HCT116 (cell line): ENCODE measurements around the gene RBMX2. TPM values are rescaled to one million over a fixed set of nuclear protein-coding genes. Genes with fewer than 3 reads are reported as not detected.
"Not testable (repeated sequence)": the region's sequence is repeated elsewhere in the genome, so short reads cannot be mapped to it uniquely, and the experiment has no call there.

ENCODE experiments used
- ATAC-seq: fragments of 200-7000 bp; cut with Tn5 transposase; 2 replicates; pipeline ENCODE4 v1.9.1; 2020; ENCODE audit warnings: mild to moderate bottlenecking, moderate library complexity
- BruUV-seq: library from RNA; stranded (reverse); fragments of 400-500 nt; replicated peaks from 2 replicates; lab custom pipeline; 2021; lab: Mats Ljungman, UMichigan
- CTCF ChIA-PET: fragments of 300-600 bp; sonication (Branson Sonifier 250); formaldehyde crosslinking; loops from one replicate; lab custom pipeline; 2021; ENCODE audit warnings: antibody characterized with exemption; lab: Charles Lee
- POLR2A ChIA-PET: fragments of 300-600, 350-600 bp; sonication (Branson Sonifier 250); formaldehyde crosslinking; loops from one replicate; lab custom pipeline; 2021; ENCODE audit warnings: antibody characterized with exemption; lab: Charles Lee
- RAD21 ChIA-PET, 2 experiments: fragments of 300-600 bp; sonication (Branson Sonifier 250); formaldehyde crosslinking; loops; one replicate each; lab custom pipeline; 2023; ENCODE audit warnings: low total read pairs in 2 of 2; ENCODE audit not compliant: uncharacterized antibody in 2 of 2, unreplicated experiment in 2 of 2, low non-redundant PET in 1 of 2; lab: Charles Lee
- DNase-seq: peaks from one replicate; pipeline ENCODE4 v3.0.0-alpha.2; 2010; ENCODE audit warnings: low read depth, low spot score
- H2AFZ ChIP-seq: fragments of 200-600 bp; shearing (Covaris generic), sonication (generic); 2 replicates; pipeline ENCODE4 v1.6.1; 2017; ENCODE audit warnings: low read depth, mixed run types, mixed read lengths, antibody characterized with exemption, low read length; ENCODE audit not compliant: poor library complexity, severe bottlenecking
- H3K27ac ChIP-seq: 2 replicates; pipeline ENCODE4 v1.5.1; 2012; ENCODE audit warnings: low read depth, low read length
- H3K27me3 ChIP-seq: fragments of 200-600 bp; sonication (generic); 2 replicates; pipeline ENCODE4 v1.6.1; 2016; ENCODE audit warnings: mixed run types, low read length, mixed read lengths; ENCODE audit not compliant: insufficient read depth
- H3K36me3 ChIP-seq, 2 experiments: fragments of 200-500 bp in 1 of 2; fragments of 200-600 bp in 1 of 2; sonication (Bioruptor generic) in 1 of 2; sonication (generic) in 1 of 2; 2 replicates each; pipeline versions ENCODE4 v1.5.1 to v1.6.1; 2014 to 2016; ENCODE audit warnings: low read length in 2 of 2, inconsistent platforms in 1 of 2, mixed read lengths in 1 of 2, mixed run types in 1 of 2; ENCODE audit not compliant: insufficient read depth in 2 of 2, control insufficient read depth in 1 of 2
- H3K4me1 ChIP-seq, 2 experiments: fragments of 200-600 bp in 1 of 2; sonication (generic) in 1 of 2; 2 replicates each; pipeline versions ENCODE4 v1.5.1 to v1.6.1; 2012 to 2017; ENCODE audit warnings: low read length in 2 of 2, inconsistent platforms in 1 of 2, mild to moderate bottlenecking in 1 of 2, mixed read lengths in 1 of 2, mixed run types in 1 of 2, moderate library complexity in 1 of 2; ENCODE audit not compliant: insufficient read depth in 2 of 2, control insufficient read depth in 1 of 2
- H3K4me2 ChIP-seq: fragments of 200-600 bp; sonication (generic); 2 replicates; pipeline ENCODE4 v1.6.1; 2017; ENCODE audit warnings: mixed run types, low read length, mixed read lengths
- H3K4me3 ChIP-seq, 2 experiments: fragments of 200-600 bp in 1 of 2; sonication (generic) in 1 of 2; replicated peaks in 1 of 2; 2 replicates each; pipeline ENCODE4 v1.5.1; 2011 to 2016; ENCODE audit warnings: low read length in 2 of 2, control low read depth in 1 of 2, low read depth in 1 of 2, mild to moderate bottlenecking in 1 of 2, mixed read lengths in 1 of 2, mixed run types in 1 of 2
- H3K79me2 ChIP-seq: fragments of 200-600 bp; sonication (generic); 2 replicates; pipeline ENCODE4 v1.6.1; 2017; ENCODE audit warnings: mild to moderate bottlenecking, mixed run types, low read length, moderate library complexity, mixed read lengths; ENCODE audit not compliant: insufficient read depth
- H3K9ac ChIP-seq: fragments of 200-600 bp; sonication (generic); 2 replicates; pipeline ENCODE4 v1.6.1; 2016; ENCODE audit warnings: low read length, mixed read lengths
- H3K9me2 ChIP-seq: fragments of 200-600 bp; sonication (generic), shearing (Covaris generic); 2 replicates; pipeline ENCODE4 v1.6.1; 2017; ENCODE audit warnings: mixed run types, mild to moderate bottlenecking, moderate library complexity; ENCODE audit not compliant: insufficient read depth
- H3K9me3 ChIP-seq, 2 experiments: fragments of 200-500 bp in 1 of 2; fragments of 200-600 bp in 1 of 2; sonication (Bioruptor generic) in 1 of 2; sonication (generic) in 1 of 2; 2 replicates each; pipeline ENCODE4 v1.6.1; 2014 to 2017; ENCODE audit warnings: low read length in 2 of 2, mixed read lengths in 2 of 2, inconsistent platforms in 1 of 2, low read depth in 1 of 2, mild to moderate bottlenecking in 1 of 2, mixed run types in 1 of 2, moderate library complexity in 1 of 2; ENCODE audit not compliant: control insufficient read depth in 1 of 2, insufficient read depth in 1 of 2
- H4K20me1 ChIP-seq: fragments of 200-600 bp; sonication (generic), shearing (Covaris generic); 2 replicates; pipeline ENCODE4 v1.6.1; 2017; ENCODE audit warnings: mixed run types, mild to moderate bottlenecking, moderate library complexity; ENCODE audit not compliant: insufficient read depth
- CEBPB ChIP-seq: IDR thresholded peaks from 2 replicates; pipeline ENCODE4 v1.6.1; 2012; ENCODE audit warnings: low read depth
- EZH2 ChIP-seq: fragments of 200-600 bp; sonication (generic); IDR thresholded peaks from 2 replicates; pipeline ENCODE4 v1.6.1; 2017; ENCODE audit warnings: antibody characterized with exemption, mixed run types
- JUND ChIP-seq: IDR thresholded peaks from 2 replicates; pipeline ENCODE4 v1.6.1; 2012
- RAD21 ChIP-seq: IDR thresholded peaks from 2 replicates; pipeline ENCODE4 v1.6.1; 2012; ENCODE audit warnings: low read depth, mild to moderate bottlenecking
- SIN3A ChIP-seq: IDR thresholded peaks from 2 replicates; pipeline ENCODE4 v1.6.1; 2012; ENCODE audit warnings: low read depth
- intact Hi-C: fragments of 100-400 bp; cut with micrococcal nuclease; formaldehyde crosslinking; loops from 2 replicates; pipeline ENCODE4 v1.10.0; 2022
- total RNA-seq: library from RNA; stranded (reverse); gene quantifications from one replicate; pipeline ENCODE4 v1.2.1, GENCODE V29; 2021; ENCODE audit not compliant: unreplicated experiment

The RBMX2 gene
- total RNA-seq, 1 experiment from 2014 or later, result 18.9 TPM

GRCh38 chrX:130437996-130438395 is 36.2 kb downstream of the RBMX2 start:
- POLR2A ChIA-PET, CTCF ChIA-PET, H3K4me1 ChIP-seq, H3K9ac ChIP-seq, DNase-seq, H2AFZ ChIP-seq, H3K9me2 ChIP-seq, H3K4me2 ChIP-seq, BruUV-seq, H3K36me3 ChIP-seq, H3K9me3 ChIP-seq, H4K20me1 ChIP-seq, H3K27me3 ChIP-seq, ATAC-seq, H3K4me3 ChIP-seq, H3K79me2 ChIP-seq, intact Hi-C loops, RAD21 ChIA-PET, H3K27ac ChIP-seq: not testable (repeated sequence)

DNA sequence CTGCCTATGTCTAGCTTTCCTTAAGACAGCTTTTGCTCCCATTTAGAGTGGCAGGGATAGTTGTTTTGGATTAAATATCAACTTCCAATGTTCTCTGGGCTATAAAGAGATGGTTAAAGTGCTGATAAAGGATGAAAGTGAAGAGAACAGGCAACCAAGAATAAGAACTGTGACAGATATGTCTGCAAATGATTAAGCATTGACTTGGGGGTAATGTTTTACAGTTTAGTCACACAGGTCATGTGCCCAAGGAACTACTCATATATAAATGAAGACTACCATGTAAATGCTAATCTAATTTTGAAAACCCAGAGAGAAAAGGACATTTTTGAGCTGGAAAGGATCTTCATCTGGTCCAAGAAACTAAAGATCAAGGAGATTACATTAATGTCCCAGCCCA is 42.1 kb downstream of the RBMX2 start:
- RAD21 ChIA-PET, result no interaction called here
- no peaks in the 10 kb centered on the region for H4K20me1 ChIP-seq
- no peaks in the 10 kb centered on the region for H3K79me2 ChIP-seq
- intact Hi-C loops, result no loop called here
- TF ChIP-seq JUND (no peak), SIN3A (no peak), EZH2 (no peak), RAD21 (no peak), CEBPB (no peak)
- POLR2A ChIA-PET, result no interaction called here
- H2AFZ ChIP-seq, result no peak overlapping the region
- ATAC-seq, result no peak
- no peak overlapping the region for H3K4me2 ChIP-seq
- H3K4me3 ChIP-seq, result no peak overlapping the region
- no peaks in the 10 kb centered on the region for H3K9me3 ChIP-seq
- no peaks in the 10 kb centered on the region for H3K4me1 ChIP-seq
- CTCF ChIA-PET, result no interaction called here
- H3K27ac ChIP-seq, result no peak overlapping the region
- H3K27me3 ChIP-seq, result no peaks in the 10 kb centered on the region
- no peak overlapping the region for H3K9ac ChIP-seq
- DNase-seq, result no peak
- no peaks in the 10 kb centered on the region for H3K36me3 ChIP-seq
- no peaks in the 10 kb centered on the region for H3K9me2 ChIP-seq
- no TSS peak for BruUV-seq
